IPS DF 6.9 (cell line): ENCODE results near the gene TAB2.

ENCODE experiments used
- DNase-seq: peaks from one replicate; pipeline ENCODE4 v3.0.0-alpha.2; 2013; ENCODE audit warnings: low read depth, low spot score
- H3K27ac ChIP-seq: one replicate; pipeline ENCODE4 v1.5.1; 2013; ENCODE audit warnings: low read length, control low read depth
- H3K27me3 ChIP-seq: 2 replicates; pipeline ENCODE4 v1.6.1; 2013; ENCODE audit warnings: mild to moderate bottlenecking, low read length; ENCODE audit not compliant: control insufficient read depth, insufficient read depth
- H3K36me3 ChIP-seq: 2 replicates; pipeline ENCODE4 v1.6.1; 2013; ENCODE audit warnings: low read length; ENCODE audit not compliant: control insufficient read depth, insufficient read depth
- H3K4me1 ChIP-seq: 2 replicates; pipeline ENCODE4 v1.6.1; 2013; ENCODE audit warnings: low read length; ENCODE audit not compliant: control insufficient read depth, insufficient read depth
- H3K4me3 ChIP-seq: 2 replicates; pipeline ENCODE4 v1.5.1; 2013; ENCODE audit warnings: mild to moderate bottlenecking, low read length
- H3K9me3 ChIP-seq: 2 replicates; pipeline ENCODE4 v1.6.1; 2013; ENCODE audit warnings: low read length, inconsistent platforms; ENCODE audit not compliant: control insufficient read depth, insufficient read depth
- WGBS: extraction: QIAGEN DNeasy Blood & Tissue Kit; methylation state at CpG from one replicate; pipeline ENCODE4 v1.1.7; 2013; ENCODE audit warnings: mixed read lengths, missing lambda C conversion rate; ENCODE audit not compliant: insufficient read length, insufficient coverage; 5-methylcytosine and 5-hydroxymethylcytosine counted together

Gene TAB2

DNA sequence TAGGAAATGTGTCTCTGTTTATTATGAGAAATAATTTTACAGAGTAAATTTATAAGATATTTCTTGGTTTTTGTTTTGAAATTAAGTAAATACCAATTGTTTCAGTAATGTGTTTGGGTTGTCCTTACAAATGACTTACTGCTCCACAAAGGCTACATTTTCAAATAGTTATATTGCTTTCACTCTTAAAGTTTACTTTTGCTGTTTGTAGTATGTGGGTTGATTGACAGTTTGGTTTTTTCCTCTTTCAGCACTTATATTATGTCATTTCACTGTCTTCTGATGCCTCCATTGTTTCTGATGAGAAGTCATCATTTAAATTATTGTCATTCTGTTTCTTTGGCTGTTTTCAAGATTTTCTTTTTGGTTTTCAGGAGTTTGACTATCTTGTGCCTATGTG is 47.7 kb downstream of the TAB2 start:
- Histone ChIP-seq H3K4me1 (no peaks in the 10 kb centered on the region), H3K27ac (no peak overlapping the region), H3K4me3 (no peak overlapping the region), H3K27me3 (no peaks in the 10 kb centered on the region), H3K9me3 (no peaks in the 10 kb centered on the region), H3K36me3 (no peaks in the 10 kb centered on the region)
- DNase-seq: no peak

GRCh38 chr6:149366267-149366921 is 48.9 kb downstream of the TAB2 start:
- DNase-seq: no peak
- Histone ChIP-seq H3K27ac (no peak overlapping the region), H3K36me3 (no peaks in the 10 kb centered on the region), H3K9me3 (no peaks in the 10 kb centered on the region), H3K4me1 (no peaks in the 10 kb centered on the region), H3K4me3 (no peak overlapping the region), H3K27me3 (no peaks in the 10 kb centered on the region)
- 100% methylated on average over 1 of the region's 4 CpGs for WGBS

DNA sequence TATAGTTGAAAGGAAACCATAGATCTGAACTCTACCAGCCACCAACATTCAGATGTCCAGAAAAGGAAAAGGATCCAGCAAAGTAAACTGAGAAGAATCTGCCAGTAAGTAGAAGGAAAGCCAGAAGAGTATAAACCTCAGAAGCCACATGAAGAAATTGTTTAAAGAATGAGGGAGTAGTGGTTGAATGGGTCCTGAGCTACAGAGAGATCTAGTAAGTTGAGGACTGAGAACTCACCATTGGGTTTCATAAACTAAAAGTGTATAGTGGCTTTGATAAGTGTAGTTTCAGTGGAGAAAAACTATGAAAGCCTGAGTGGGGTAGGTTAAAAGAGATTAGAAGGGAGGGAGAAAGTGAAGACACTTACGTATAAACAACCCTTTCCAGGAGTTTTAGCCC is 50.6 kb downstream of the TAB2 start:
- H3K4me3 ChIP-seq: no peak overlapping the region
- no CpG with 5 or more reads among the region's 1 CpG for WGBS
- H3K27ac ChIP-seq: no peak overlapping the region
- no peak for DNase-seq
- H3K27me3 ChIP-seq: no peaks in the 10 kb centered on the region
- no peaks in the 10 kb centered on the region for H3K36me3 ChIP-seq
- no peaks in the 10 kb centered on the region for H3K4me1 ChIP-seq
- no peaks in the 10 kb centered on the region for H3K9me3 ChIP-seq

GRCh38 chr6:149371154-149371553 is 53.6 kb downstream of the TAB2 start:
- no peak for DNase-seq
- no peaks in the 10 kb centered on the region for H3K27me3 ChIP-seq
- no peak overlapping the region for H3K27ac ChIP-seq
- H3K36me3 ChIP-seq: no peaks in the 10 kb centered on the region
- no peaks in the 10 kb centered on the region for H3K4me1 ChIP-seq
- no peaks in the 10 kb centered on the region for H3K9me3 ChIP-seq
- no peak overlapping the region for H3K4me3 ChIP-seq

DNA sequence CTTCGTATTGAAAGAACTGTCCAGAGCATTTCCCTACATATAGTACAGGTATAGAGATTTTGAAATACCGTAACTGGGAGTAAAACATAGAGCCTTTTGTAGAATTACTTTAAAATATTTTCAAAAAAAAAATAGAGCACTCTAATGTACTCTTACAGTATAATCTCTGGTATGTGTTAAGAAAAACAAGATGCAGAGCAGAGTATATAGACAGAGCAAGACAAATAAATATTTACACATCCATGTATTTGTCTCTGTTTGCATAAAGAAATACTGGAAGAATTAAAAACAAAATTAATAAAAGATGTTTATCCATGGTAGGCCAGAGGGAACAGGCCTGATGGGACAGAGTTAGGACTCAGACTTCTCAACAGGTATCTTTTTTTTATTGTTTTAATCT is 54.5 kb downstream of the TAB2 start:
- H3K27ac ChIP-seq: no peak overlapping the region

GRCh38 chr6:149373511-149373910 is 56.0 kb downstream of the TAB2 start:
- no peak overlapping the region for H3K27ac ChIP-seq
- H3K27me3 ChIP-seq: no peaks in the 10 kb centered on the region
- no CpG with 5 or more reads among the region's 2 CpGs for WGBS
- H3K4me3 ChIP-seq: no peak overlapping the region
- no peak for DNase-seq
- H3K4me1 ChIP-seq: no peaks in the 10 kb centered on the region
- no peaks in the 10 kb centered on the region for H3K9me3 ChIP-seq
- peaks cover 5% of the 10 kb centered on the region; the same call in 1 of the 2 replicates for H3K36me3 ChIP-seq

More for the DNA sequence above, 54.5 kb downstream of the TAB2 start:
- H3K27me3 ChIP-seq: no peaks in the 10 kb centered on the region
- H3K4me3 ChIP-seq: no peak overlapping the region
- no peaks in the 10 kb centered on the region for H3K9me3 ChIP-seq
- WGBS: no CpG with 5 or more reads among the region's 2 CpGs
- no peaks in the 10 kb centered on the region for H3K4me1 ChIP-seq
- no peak for DNase-seq
- H3K36me3 ChIP-seq: no peaks in the 10 kb centered on the region

DNA sequence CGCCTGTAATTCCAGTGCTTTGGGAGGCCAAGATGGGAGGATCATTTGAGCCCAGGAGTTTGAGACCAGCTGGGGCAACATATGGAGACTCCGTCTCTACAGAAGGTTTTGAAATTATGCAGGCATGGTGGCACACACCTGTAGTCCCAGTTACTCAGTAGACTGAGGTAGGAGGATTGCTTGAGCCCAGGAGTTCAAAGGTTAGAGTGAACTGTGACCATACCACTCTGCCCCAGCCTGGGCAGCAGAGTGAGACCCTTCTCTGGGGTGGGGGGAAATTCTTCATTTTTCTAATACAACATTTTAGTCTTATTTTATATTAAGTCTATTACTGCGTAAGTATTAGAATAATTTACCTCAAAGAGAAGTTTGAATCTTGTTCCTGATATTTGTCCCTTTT is 62.5 kb downstream of the TAB2 start:
- no CpG with 5 or more reads among the region's 3 CpGs for WGBS
- H3K36me3 ChIP-seq: peaks cover 10% of the 10 kb centered on the region; the same call in 1 of the 2 replicates
- H3K9me3 ChIP-seq: no peaks in the 10 kb centered on the region
- DNase-seq: no peak
- no peak overlapping the region for H3K27ac ChIP-seq
- no peaks in the 10 kb centered on the region for H3K4me1 ChIP-seq
- H3K27me3 ChIP-seq: no peaks in the 10 kb centered on the region
- no peak overlapping the region for H3K4me3 ChIP-seq

DNA sequence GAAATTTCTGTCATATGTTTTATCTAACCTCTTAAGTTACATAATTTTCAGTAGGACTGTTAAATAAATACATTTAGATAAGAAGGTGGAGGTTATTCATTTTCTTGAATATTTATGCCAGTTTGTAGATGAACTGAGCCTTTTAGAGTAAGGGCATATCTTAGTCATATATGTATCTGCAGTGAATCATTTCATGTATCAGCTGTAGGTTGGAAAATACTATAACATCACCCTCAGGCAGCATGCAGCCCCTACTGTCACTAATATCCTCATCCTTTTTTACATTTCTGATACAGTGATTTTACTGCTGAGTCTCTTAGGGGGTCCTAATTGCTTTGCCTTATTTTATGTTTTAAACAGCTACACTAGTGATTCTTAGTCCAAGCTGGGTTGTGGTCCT is 63.0 kb downstream of the TAB2 start:
- no peak for DNase-seq
- no peak overlapping the region for H3K4me3 ChIP-seq

DNA sequence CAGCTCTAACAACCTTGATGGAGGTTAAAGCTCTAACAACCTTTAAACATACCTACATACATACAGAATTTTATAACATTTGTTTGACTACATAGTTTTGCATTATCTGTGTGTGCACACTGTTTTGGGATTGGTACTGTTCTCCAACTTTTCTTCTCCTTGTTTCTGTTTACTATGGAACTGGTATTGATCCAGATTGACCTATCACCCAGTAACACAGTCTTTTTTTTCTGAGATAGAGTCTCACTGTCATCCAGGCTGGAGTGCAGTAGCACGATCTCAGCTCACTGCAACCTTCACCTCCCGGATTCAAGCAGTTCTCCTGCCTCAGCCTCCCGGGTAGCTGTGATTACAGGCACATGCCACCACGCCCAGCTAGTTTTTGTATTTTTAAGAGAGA is 65.9 kb downstream of the TAB2 start:
- Histone ChIP-seq H3K4me3 (no peak overlapping the region), H3K27me3 (no peaks in the 10 kb centered on the region), H3K9me3 (no peaks in the 10 kb centered on the region), H3K27ac (no peak overlapping the region), H3K36me3 (peaks cover 6% of the 10 kb centered on the region; the same call in 1 of the 2 replicates), H3K4me1 (no peaks in the 10 kb centered on the region)
- no peak for DNase-seq
- WGBS: no CpG with 5 or more reads among the region's 4 CpGs

More for the DNA sequence above, 63.0 kb downstream of the TAB2 start:
- no peak overlapping the region for H3K27ac ChIP-seq
- no peaks in the 10 kb centered on the region for H3K4me1 ChIP-seq
- no peaks in the 10 kb centered on the region for H3K27me3 ChIP-seq
- H3K36me3 ChIP-seq: peaks cover 10% of the 10 kb centered on the region; the same call in 1 of the 2 replicates
- no peaks in the 10 kb centered on the region for H3K9me3 ChIP-seq

GRCh38 chr6:149384464-149384863 is 67.0 kb downstream of the TAB2 start:
- no peak overlapping the region for H3K27ac ChIP-seq
- H3K9me3 ChIP-seq: no peaks in the 10 kb centered on the region
- H3K36me3 ChIP-seq: no peaks in the 10 kb centered on the region; the same call in 1 of the 2 replicates
- no peaks in the 10 kb centered on the region for H3K4me1 ChIP-seq
- H3K4me3 ChIP-seq: no peak overlapping the region
- H3K27me3 ChIP-seq: no peaks in the 10 kb centered on the region
- no peak for DNase-seq

DNA sequence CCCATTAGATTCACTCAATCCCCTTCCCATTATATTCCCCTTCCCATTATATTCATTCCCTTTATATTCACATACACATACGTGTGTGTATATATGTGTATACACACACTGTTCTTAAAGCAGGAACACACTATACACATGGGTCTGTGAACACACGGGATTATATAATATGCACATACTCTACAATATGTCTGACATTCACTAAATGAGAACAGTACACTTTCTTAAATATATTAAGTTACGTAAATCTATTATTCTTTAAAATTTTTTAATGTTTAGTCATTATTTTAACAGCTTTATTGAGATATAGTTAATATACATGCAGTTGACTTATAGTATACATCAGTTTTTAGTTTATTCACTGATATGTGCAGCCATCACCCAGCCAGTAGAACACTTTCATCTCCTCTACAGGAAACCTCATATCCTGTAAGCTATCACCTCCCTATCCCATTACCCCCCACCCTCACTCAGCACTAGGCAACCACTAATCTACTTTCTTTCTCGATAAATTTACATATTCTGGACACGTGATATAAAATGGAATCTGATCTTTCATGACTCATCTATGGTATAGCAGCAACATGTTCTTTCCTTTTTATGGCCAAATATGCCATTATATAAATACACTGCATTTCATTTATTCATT is 68.6 kb downstream of the TAB2 start:
- no peaks in the 10 kb centered on the region for H3K9me3 ChIP-seq
- 100% methylated on average over 1 of the region's 5 CpGs for WGBS
- no peaks in the 10 kb centered on the region for H3K4me1 ChIP-seq
- no peaks in the 10 kb centered on the region for H3K27me3 ChIP-seq
- H3K36me3 ChIP-seq: no peaks in the 10 kb centered on the region
- no peak for DNase-seq
- H3K4me3 ChIP-seq: no peak overlapping the region
- no peak overlapping the region for H3K27ac ChIP-seq
